Astrocyte of the cerebellum (primary cell): ENCODE measurements around the gene CLPSL2.

Experiments used
- DNase-seq: peaks from one replicate; pipeline ENCODE4 v3.0.0-alpha.2; 2011; ENCODE audit warnings: low read depth
- H3K4me3 ChIP-seq: 2 replicates; pipeline ENCODE4 v1.5.1; 2011; ENCODE audit warnings: mild to moderate bottlenecking, low read depth, low read length, moderate library complexity
- in situ Hi-C: cut with HindIII; loops from 2 replicates; pipeline ENCODE4 v1.10.0; 2017; ENCODE audit warnings: low sequenced_read_pairs
- TF ChIP-seq, protein P1 (sequence below): IDR thresholded peaks from 2 replicates; pipeline ENCODE4 v1.5.1; 2012; ENCODE audit warnings: low read length, low read depth, moderate library complexity, mild to moderate bottlenecking; ENCODE audit errors: missing control alignments

Gene CLPSL2

DNA sequence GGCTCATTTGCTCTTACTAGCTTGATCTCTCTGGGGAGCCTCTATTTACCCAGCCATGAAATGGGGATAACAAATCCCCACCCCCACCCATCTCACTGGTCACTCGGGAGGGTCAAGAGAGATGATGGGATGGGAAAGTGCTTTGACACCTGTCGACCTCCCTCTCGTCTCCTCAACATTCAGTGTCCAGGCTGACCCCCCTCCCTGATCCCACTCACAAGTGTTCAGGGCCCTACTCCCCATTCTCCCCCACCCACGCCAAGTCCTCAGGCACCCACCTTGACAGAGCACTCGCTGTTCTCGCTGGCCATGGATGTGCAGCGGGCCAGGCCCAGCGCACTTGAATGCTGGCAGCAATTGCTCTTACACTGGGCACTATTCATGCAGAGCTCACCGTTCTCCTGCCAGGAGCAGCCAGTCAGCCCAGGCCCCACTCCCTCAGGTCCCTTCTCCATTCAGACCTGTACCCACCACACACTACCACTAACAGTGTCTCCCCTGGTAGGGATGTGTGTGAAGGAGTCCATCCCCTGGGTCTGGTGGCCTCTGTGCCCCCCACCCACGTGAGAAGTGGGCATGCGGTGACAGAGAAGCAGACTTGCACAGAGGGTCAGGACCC, 19.2 kb downstream of the CLPSL2 start:
- no peak overlapping the region for H3K4me3 ChIP-seq
- in situ Hi-C loops, result no loop called here
- no peak for DNase-seq
- TF ChIP-seq, protein P1, sequence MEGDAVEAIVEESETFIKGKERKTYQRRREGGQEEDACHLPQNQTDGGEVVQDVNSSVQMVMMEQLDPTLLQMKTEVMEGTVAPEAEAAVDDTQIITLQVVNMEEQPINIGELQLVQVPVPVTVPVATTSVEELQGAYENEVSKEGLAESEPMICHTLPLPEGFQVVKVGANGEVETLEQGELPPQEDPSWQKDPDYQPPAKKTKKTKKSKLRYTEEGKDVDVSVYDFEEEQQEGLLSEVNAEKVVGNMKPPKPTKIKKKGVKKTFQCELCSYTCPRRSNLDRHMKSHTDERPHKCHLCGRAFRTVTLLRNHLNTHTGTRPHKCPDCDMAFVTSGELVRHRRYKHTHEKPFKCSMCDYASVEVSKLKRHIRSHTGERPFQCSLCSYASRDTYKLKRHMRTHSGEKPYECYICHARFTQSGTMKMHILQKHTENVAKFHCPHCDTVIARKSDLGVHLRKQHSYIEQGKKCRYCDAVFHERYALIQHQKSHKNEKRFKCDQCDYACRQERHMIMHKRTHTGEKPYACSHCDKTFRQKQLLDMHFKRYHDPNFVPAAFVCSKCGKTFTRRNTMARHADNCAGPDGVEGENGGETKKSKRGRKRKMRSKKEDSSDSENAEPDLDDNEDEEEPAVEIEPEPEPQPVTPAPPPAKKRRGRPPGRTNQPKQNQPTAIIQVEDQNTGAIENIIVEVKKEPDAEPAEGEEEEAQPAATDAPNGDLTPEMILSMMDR, result no peak

GRCh38 chr6:35796236-35796635, 19.8 kb downstream of the CLPSL2 start:
- TF ChIP-seq, protein P1, result no peak
- H3K4me3 ChIP-seq, result no peak overlapping the region
- no peak for DNase-seq
- in situ Hi-C loops, result no loop called here

DNA sequence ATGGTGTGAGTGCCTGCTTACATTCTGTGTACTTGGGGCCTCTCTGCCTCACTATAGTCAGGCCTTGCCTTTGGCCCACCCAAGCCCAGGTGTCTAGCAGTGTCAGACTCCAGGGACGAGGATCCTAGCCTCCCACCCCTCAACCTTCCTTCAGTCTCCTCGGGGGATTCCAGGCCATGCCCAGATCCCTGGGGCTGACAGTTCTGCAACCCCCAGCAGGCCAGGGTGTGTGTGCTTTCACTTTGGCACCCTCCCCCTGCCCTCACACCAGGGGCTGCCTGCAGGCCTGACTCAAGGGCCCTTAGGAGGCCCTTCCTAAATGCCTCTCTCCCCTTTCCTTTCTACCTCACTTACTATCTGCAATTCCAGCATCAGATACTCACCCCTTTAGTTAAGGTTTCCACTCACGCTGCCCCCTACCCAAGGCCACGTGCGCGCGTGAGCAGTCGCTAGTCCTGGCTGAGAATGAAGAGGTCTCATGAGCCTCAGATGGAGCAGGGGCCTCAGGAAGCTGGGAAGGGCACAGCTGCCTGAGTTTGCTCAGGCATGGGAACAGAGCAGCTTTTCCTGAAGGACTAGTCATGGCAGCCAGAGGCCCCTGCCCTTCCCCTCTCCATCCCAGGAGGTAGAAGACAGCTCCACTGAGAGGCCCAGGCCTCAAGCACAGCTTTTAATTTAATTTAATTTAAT, 21.6 kb downstream of the CLPSL2 start:
- no peak overlapping the region for H3K4me3 ChIP-seq
- TF ChIP-seq, protein P1, result no peak
- in situ Hi-C loops, result no loop called here
- DNase-seq, result no peak

DNA sequence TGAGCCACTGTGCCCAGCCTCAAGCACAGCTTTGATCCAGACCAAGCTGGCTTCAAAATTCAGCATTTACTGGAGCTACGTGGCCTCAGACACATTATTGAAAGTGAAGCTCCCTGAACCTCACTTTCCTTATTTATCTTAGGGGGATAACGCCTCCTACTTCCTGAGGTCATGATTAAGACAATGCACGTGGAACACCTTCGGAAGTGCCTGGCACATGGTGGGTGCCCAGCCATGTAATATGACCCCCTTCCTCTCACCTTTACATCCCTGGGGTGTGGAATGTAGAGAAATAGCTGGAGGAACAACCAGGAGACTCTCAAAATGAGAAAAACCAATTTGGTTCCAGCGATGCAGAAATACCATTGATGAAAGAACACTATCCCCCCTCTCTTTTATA, 22.3 kb downstream of the CLPSL2 start:
- DNase-seq, result no peak
- TF ChIP-seq, protein P1, result no peak
- no peak overlapping the region for H3K4me3 ChIP-seq
- in situ Hi-C loops, result no loop called here

DNA sequence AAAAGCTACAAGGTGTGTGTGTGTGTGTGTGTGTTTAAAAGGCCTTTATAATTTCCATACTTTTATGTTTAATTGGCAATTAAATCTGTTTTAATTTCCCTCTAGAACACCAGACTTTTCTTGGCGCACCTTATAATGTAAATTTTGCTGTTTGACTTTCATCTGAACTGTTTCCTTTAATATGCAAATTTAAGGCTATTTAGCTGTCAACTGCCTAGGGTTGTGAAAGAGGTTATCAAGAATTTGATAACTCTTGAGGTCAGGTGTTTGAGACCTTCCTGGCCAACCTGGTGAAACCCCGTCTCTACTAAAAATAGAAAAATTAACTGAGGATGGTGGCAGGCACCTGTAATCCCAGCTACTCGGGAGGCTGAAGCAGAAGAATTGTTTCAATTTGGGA, 24.8 kb downstream of the CLPSL2 start:
- TF ChIP-seq, protein P1, result no peak
- in situ Hi-C loops, result no loop called here
- DNase-seq, result no peak
- H3K4me3 ChIP-seq, result no peak overlapping the region

- TF ChIP-seq, protein P1, result no peak
- in situ Hi-C loops, result no loop called here
- peak within 1 kb of the TSS; percentile 23 for H3K4me3 ChIP-seq
- no peak for DNase-seq
Measured at GRCh38 chr6:35804996-35805736, 28.8 kb downstream of the CLPSL2 start, which contains the start of gene LHFPL5. LHFPL5 (plus strand) TSS chr6:35805352; CDS start chr6:35805671, 319 bp downstream.
